DMS 273 treated with DMSO at 0.1 percent for 48 hours (cell line): ENCODE measurements around the gene SIRT7.

Experiments
- DNase-seq: peaks from one replicate; lab custom pipeline; 2025; lab: John Stamatoyannopoulos, UW

The SIRT7 gene

DNA sequence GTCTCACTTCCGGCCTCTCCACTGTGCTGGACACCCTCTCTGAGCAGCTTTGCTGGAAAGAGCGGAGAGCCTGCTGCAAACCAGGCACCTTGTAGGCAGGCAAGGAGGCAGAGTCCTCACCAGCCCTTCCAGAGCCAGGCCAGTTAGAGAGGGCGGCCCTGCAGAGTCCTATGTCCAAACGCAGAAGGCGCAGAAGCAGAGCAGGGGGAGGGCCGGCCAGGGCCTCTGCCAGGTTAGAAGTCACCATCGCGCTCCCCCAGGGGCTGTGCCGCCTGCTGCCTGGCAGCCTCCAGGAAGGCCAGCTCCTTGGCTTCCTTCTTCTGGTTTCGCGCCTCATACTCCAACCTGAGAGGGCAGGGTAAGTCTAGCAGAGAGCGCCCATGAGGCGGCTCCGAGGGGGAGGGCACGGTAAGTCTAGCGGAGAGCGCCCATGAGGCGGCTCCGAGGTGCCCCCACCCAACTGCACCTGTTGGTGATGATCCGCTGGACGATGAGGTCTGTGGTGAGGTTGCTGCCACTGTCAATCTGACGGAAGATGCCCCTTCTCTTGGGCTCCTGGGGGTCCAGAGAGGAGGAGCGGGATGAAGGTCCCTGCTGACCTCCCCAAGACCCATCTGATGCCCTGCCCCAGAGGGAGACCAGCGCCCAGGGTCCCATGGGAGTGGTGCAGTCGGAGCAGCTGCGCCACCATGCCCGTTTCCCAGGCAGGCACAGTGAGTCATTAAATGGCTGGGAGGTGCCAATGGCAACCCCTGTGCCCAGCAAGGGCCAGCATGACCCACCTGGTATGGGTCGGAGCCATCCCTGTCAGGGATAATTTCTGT lies 13.2 kb downstream of the SIRT7 start:
- DNase-seq: no peak

DNA sequence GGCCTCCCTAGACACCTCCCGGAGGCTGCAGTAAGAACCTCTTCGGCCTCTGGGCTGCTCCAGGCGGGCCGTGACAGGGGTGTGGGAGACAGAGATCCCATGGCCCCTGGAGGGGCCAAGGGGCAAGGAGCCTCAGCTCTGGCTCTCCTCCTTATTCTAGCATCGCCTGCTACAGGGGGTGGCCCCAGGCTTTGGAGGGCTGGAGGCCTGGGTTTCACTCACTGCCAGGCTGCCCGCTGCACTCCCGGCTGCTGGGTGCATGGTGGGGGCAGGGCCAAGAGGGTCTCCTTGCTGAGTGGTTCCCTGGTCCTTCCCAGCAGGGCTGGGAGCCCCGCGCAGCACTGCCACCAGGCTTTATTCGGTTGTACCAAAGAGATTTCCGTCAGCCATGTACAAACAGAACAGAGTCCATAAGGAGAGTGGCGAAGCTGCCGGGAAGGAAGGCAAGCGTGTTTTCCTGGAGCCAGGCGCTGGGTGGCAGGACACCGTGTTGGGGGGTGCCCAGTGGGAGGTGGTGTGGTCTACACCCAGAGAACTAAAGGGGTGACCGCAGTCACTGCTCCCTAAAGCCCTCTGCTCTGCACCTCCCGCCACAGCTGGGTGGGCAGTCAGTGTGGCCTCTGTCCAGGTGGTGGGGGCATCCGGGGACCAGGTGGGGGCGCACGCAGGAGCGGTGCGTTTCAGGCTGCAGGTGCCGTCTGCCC lies 13.9 kb downstream of the SIRT7 start:
- no peak for DNase-seq

- no peak for DNase-seq
Measured at GRCh38 chr17:81903415-81903831, 14.6 kb downstream of the SIRT7 start.

GRCh38 chr17:81902653-81903414 lies 15.1 kb downstream of the SIRT7 start:
- no peak for DNase-seq

DNA sequence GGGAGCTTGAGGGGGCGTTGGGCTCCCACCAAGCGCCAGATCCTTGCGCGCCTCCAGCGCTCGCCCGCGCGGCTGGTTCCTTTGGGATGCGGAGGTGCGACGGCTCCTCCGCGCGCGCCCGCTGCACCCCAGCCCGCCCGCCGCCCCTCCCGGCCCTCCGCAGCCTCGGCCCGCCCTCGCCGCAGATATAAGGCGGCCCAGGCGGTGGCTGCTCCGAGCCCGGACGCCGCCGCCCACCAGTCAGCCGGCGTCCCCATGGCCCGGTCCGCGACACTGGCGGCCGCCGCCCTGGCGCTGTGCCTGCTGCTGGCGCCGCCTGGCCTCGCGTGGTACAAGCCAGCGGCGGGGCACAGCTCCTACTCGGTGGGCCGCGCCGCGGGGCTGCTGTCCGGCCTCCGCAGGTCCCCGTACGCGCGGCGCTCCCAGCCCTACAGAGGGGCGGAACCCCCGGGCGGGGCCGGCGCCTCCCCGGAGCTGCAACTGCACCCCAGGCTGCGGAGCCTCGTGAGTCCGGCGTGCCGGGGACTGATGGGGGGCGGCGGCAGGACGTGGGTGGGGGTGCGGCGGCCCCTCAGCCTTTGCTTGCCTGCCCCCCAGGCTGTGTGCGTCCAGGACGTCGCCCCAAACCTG lies 15.8 kb downstream of the SIRT7 start, which contains the start of gene NPB:
TSS of gene NPB (plus strand) at position 216 of the 630 bp plus-strand sequence. CDS start at position 256, 40 bp downstream.
- no peak for DNase-seq

- DNase-seq: no peak
Measured at GRCh38 chr17:81901167-81902022, 16.6 kb downstream of the SIRT7 start.

DNA sequence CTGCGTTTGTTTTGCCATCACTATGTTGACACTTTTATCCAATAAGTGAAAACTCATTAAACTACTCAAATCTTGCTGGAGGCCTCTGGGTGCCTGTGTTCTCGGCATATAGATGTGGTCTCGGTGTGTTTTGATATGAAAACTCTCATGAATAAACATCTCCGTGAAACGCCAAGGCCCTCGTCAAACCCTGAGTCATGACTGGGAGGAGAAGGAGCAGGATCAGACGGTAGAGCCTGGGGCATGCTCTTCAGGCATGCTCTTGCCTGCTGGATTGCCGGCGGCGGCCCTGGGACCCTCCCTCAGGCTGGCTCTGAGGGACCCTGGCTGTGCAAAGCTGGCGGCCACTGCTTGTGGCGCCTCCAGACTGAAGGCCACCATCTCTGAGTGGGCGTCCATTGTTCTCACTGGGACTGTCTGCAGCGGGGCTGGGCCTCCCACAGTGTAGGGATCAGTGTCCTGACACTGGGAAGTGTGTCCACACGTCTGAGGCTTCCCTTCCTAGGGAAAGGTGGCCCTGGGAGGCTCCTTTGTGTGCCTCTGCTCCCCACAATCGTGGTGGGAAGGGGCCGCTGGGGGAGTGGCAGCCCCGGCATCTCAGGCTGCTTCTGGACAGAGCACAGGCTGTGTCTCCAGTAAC lies 17.7 kb downstream of the SIRT7 start:
- DNase-seq: no peak

- DNase-seq: no peak
Measured at GRCh38 chr17:81899514-81900166, 18.3 kb downstream of the SIRT7 start.

DNA sequence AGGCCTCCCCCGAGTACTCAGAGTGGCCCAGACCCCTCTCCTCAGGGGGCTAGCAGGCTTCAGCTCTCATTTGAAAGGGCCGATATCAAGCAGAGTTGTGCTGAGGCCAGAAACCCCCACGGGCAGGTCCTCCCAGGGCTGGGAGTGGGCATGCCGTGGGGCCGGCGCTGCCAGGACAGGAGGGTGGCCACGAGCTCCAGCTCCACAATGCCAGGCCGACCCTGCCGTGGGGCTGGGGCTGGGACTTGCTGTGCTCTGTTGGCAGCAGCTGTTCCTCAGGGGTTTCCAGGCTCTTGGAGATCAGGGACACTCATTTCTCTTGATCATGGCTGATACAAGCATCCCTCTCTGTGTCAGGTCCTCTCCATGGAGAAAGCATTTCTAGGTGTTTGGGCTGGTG lies 19.1 kb downstream of the SIRT7 start:
- no peak for DNase-seq

DNA sequence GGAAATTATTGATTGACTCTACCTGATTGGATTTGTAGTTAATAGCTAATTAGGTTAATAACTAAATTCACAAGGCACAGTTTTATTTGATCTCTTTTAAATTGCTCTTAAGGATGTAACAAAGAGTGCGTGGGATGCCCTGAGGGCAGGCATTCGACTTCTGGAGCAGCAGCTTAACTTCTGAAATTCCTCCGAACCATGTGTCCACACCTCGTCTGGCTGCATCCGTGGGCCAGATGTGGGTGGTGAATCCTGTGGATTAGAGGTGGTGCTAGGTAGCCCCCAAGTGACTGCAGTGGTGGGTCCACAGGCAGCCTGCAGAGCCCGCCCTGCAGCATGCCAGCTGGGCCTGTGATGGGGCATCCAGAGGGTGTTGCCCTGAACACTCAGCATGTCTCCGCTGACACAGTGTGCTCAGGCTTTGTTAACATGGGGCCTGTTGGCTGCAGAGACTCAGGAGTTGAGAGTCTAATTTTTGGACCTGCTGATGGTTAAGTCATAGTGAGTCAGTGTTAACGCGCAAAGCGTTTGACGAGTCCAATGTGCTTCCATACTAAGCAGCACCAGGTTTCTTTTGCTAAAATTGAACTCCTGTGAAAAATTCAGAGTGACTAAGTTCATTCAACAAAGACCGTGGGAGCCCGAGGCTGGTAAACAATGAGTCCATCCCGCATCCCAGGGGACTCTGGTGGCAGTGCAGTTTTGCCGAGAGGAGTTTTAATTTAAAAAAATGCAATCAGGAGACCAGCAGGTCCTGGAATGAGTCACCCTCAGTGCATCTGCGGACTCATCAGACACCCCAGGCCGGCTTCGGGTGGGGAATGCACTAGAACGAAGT lies 19.7 kb downstream of the SIRT7 start:
- no peak for DNase-seq

DNA sequence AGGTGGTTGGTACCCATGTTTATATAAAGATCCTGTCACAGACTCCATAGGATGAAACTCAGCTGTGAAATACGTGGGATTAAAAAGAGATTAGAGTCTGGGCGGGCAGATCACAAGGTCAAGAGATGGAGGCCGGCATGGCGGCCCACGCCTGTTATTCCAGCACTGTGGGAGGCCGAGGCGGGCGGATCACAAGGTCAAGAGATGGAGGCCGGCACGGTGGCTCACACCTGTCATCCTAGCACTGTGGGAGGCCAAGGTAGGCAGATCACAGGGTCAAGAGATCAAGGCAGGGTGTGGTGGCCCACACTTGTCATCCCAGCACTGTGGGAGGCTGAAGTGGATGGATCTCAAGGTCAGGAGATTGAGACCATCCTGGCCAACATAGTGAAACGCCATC lies 22.6 kb downstream of the SIRT7 start:
- DNase-seq: no peak

DNA sequence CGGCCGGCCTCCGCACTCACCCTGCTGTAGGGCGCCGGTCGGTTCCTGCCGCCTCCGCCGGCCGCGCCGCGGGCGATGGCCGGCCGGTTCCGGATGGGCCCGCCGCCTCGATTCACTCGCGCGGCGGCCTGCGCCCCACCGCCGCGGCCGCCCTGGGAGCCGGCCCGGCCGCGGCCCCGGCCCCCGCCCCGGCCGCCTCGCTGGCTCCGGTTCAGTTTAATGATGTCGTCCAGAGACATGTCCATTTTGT lies 26.7 kb downstream of the SIRT7 start:
- no peak for DNase-seq

DNA sequence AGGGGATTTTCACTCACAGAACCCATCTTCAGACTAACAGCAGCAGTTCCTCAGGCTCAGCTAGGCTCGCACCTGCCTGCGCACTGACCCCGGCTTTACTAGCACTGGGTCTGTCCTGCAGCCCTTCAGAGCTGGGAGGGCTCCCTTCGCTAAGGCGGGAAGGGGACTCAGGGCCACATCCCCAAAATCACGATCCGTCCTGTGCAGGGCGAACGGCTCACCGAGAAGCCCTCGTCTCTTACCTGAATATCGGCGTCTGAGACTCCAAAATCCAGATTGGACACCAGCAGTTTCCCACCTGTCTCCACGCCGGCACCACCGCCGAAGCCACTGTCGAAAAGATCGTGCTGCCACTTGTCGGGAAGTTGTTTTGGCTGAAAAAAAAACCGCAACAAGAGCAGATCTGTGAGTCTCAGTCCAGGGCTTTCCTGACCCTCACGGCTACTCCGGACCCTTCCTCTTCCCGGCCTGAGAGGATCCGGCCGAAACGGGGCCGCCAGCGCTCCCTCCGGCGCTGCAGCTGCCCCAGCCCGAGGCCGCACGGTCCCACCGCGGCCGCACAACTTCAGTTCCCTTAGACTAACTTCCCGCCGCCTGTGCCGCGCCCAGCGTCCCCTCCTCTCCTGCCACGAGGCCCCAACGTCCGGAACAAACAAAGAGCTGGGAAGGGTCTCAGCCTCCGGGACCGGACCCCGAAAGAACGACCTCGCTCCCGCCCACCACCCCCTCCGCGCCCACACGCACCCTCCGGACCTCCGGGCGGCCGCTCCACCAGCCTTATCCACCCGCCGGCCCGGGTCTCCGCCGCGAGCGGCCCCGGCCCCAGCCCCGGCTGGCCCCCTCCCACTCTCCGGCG lies 27.3 kb downstream of the SIRT7 start:
- DNase-seq: no peak

DNA sequence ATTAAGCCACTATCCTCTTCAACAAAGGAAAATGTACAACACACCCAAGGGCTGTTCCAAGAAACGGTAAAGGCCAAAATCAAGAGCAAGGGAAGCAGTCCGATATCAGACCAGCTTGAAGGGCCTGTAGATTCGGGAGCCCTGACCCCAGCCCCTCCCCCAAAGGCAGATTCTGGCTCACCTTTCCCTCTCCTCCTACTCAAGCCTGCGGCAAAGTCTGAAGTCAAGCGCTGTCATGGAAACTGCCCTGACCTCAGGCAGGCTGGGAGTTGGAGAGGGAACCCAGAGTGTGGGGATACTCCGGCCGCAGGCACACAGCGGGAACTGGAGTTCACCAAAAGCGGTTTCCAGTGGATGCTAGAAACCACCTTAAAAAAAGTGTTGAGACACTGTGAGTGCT lies 28.4 kb downstream of the SIRT7 start:
- DNase-seq: no peak

GRCh38 chr17:81888988-81889595 lies 28.9 kb downstream of the SIRT7 start:
- DNase-seq: no peak

DNA sequence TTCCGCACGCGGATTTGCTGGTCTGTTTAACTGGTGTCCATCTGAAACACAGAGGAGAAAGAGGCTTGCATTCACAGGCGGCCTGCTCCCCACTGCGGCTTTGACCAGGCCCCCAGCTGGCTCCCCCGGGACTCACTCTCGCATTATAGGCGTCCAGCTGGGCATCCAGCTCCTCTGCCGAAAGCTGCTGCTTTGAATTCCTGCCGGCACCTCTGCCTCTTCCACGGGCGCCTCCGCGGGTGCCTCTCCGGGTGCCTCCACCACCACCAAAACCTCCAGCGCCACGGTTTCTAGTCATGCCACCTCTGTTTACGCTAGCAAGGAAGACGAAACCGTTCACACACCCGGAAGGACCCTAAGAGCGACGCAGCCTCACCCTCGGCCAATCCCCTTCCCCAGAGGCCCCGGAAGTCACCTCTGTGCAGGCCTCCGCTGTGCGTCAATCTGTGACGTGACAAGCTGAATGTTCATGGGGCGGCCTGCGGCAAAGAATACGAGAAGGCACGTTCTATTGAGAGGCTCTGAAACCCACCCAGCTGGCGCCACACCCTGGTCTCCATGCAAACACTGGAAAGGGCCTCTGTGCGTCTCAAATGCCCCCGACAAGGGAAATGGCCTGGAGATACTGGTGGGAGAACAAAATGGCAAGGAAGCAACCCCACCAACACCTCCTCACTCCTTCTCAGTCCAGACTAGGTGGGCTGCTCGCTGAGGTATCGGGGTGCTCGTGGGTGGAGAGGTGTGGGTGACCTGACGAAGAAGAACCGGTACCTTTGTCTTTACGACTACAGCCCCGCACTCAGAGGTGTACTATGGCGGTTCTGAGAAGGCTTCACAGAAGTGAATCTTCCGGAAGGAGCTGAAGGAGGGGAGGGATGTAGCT lies 29.6 kb downstream of the SIRT7 start:
- DNase-seq: no peak

DNA sequence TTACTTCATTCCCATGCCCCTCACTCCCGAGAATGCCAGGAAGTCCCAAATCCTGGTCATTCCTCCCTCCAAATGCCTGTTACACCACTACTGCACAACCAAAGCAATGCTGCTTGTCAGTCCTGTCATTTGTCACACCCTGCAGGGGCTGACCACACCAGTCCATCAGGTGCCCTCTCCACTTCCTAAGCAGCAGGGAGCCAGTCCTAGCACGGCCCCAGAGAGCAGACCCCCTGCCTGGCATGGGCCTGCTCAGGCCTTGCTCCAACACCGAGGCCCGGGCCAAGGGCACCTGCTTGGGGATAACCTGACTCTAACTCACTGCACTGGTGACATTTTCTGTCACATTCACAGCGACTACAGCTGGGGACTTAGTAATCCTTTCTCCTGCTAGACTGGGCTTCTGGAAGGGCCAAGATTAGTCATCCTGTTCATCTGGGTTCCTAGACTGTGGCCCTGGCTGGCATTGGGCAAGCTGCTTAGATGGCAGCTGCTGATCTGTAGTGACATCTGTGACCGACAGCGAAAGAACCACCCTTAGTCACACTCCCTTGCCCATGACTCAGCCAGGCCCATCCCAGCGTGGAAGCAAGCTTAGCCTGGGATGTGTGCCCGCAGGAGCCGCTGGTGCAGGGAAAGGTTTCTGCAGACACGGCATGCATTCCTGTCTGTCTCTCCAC lies 32.0 kb downstream of the SIRT7 start:
- DNase-seq: no peak
